Osteoblast (primary cell): ENCODE data around the gene WDFY4. TPM values are rescaled to one million over a fixed set of nuclear protein-coding genes. Genes with fewer than 3 reads are reported as not detected.

Experiments
- DNase-seq: peaks from one replicate; pipeline ENCODE4 v3.0.0; 2011; ENCODE audit warnings: low spot score, mixed read lengths; ENCODE audit not compliant: insufficient read length; ENCODE audit errors: missing footprints
- H2AFZ ChIP-seq: 2 replicates; pipeline ENCODE4 v1.6.0; 2011; ENCODE audit warnings: mild to moderate bottlenecking, low read length
- H3K27ac ChIP-seq: 2 replicates; pipeline ENCODE4 v1.5.1; 2011; ENCODE audit warnings: mild to moderate bottlenecking, low read depth, low read length, moderate library complexity
- H3K27me3 ChIP-seq: 2 replicates; pipeline ENCODE4 v1.6.0; 2012; ENCODE audit warnings: mild to moderate bottlenecking, control low read depth, inconsistent platforms, low read length, moderate library complexity; ENCODE audit not compliant: insufficient read depth
- H3K36me3 ChIP-seq: 2 replicates; pipeline ENCODE4 v1.5.1; 2011; ENCODE audit warnings: mild to moderate bottlenecking, low read length, control low read depth, moderate library complexity; ENCODE audit not compliant: insufficient read depth
- H3K4me1 ChIP-seq: 2 replicates; pipeline ENCODE4 v1.5.1; 2011; ENCODE audit warnings: mild to moderate bottlenecking, low read length, control low read depth, moderate library complexity; ENCODE audit not compliant: insufficient read depth
- H3K4me2 ChIP-seq: 2 replicates; pipeline ENCODE4 v1.6.0; 2011; ENCODE audit warnings: mild to moderate bottlenecking, low read length; ENCODE audit not compliant: insufficient read depth
- H3K4me3 ChIP-seq: fragments of 200-600 bp; sonication (generic); 3 replicates; pipeline ENCODE4 v1.5.1; 2012; ENCODE audit warnings: mild to moderate bottlenecking, low read length, inconsistent platforms; ENCODE audit not compliant: insufficient read depth
- H3K79me2 ChIP-seq: 2 replicates; pipeline ENCODE4 v1.6.0; 2012; ENCODE audit warnings: mild to moderate bottlenecking, low read length, control low read depth, inconsistent platforms; ENCODE audit not compliant: insufficient read depth
- H3K9me3 ChIP-seq: 2 replicates; pipeline ENCODE4 v1.5.1; 2011; ENCODE audit warnings: low read depth, low read length, control low read depth
- H4K20me1 ChIP-seq: 2 replicates; pipeline ENCODE4 v1.6.0; 2012; ENCODE audit warnings: mild to moderate bottlenecking, low read length, control low read depth; ENCODE audit not compliant: insufficient read depth
- total RNA-seq: library from RNA; depleted of rRNA; stranded (reverse); fragments of >200 nt; gene quantifications from 2 replicates; pipeline ENCODE4 v1.2.3, GENCODE V29; 2012
- TF ChIP-seq, protein P1 (sequence below): IDR thresholded peaks from 2 replicates; pipeline ENCODE4 v1.5.1; 2011; ENCODE audit warnings: mild to moderate bottlenecking, low read depth, low read length, moderate library complexity; ENCODE audit errors: extremely low read depth

WDFY4 gene
- total RNA-seq, 1 donor: 0.36 TPM

DNA sequence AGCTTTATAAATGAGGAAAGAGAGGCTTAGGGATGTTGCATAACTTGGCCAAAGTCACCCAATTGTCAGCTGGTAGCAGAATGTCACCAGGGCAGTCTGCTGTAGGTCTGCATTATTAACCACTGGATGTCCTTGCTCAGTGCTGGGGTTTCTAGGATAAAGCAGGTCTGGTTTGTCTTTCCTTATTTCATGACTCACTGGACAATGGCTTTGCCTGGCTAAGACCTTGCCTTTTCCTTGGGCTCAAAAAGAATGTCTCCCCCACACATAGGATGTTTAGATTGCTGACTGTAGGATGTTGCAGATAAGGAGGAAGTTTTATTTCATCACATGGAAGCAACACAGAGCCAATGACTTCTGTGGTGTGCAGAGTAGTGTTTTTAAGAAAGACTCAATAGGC is 29.4 kb downstream of the WDFY4 start:
- Histone ChIP-seq H3K27ac (no peak overlapping the region), H3K9me3 (peaks cover 3% of the 10 kb centered on the region), H3K4me2 (no peak overlapping the region), H3K36me3 (no peaks in the 10 kb centered on the region), H4K20me1 (no peaks in the 10 kb centered on the region), H3K27me3 (peaks cover 15% of the 10 kb centered on the region), H2AFZ (no peak overlapping the region), H3K79me2 (no peaks in the 10 kb centered on the region), H3K4me1 (no peaks in the 10 kb centered on the region), H3K4me3 (no peak overlapping the region)
- TF ChIP-seq, protein P1, sequence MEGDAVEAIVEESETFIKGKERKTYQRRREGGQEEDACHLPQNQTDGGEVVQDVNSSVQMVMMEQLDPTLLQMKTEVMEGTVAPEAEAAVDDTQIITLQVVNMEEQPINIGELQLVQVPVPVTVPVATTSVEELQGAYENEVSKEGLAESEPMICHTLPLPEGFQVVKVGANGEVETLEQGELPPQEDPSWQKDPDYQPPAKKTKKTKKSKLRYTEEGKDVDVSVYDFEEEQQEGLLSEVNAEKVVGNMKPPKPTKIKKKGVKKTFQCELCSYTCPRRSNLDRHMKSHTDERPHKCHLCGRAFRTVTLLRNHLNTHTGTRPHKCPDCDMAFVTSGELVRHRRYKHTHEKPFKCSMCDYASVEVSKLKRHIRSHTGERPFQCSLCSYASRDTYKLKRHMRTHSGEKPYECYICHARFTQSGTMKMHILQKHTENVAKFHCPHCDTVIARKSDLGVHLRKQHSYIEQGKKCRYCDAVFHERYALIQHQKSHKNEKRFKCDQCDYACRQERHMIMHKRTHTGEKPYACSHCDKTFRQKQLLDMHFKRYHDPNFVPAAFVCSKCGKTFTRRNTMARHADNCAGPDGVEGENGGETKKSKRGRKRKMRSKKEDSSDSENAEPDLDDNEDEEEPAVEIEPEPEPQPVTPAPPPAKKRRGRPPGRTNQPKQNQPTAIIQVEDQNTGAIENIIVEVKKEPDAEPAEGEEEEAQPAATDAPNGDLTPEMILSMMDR: no peak
- DNase-seq: no peak

DNA sequence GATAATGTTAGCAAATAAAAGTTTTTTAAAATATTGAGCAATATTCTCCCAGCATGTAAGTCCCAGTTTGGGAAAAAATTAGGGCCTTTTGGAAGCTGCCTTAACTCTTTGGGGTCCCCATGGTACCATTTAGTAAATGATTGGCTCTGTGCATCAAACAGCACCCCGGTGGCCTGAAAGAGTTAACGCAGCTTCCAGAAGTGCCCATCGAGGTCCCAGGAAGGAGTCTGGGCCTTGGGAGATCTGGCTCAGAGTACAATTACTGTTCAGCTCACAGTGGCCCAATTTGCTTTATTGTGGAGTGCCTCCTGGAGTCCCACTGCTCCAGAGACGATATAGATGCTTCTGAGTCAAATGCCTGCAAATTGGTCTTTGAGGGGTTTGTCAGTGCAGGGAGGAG is 31.7 kb downstream of the WDFY4 start:
- Histone ChIP-seq H3K9me3 (peaks cover 3% of the 10 kb centered on the region), H4K20me1 (no peaks in the 10 kb centered on the region), H2AFZ (no peak overlapping the region), H3K4me3 (no peak overlapping the region), H3K27me3 (peaks cover 8% of the 10 kb centered on the region), H3K4me1 (no peaks in the 10 kb centered on the region), H3K4me2 (no peak overlapping the region), H3K79me2 (no peaks in the 10 kb centered on the region), H3K36me3 (no peaks in the 10 kb centered on the region), H3K27ac (no peak overlapping the region)
- DNase-seq: no peak
- TF ChIP-seq, protein P1: no peak

DNA sequence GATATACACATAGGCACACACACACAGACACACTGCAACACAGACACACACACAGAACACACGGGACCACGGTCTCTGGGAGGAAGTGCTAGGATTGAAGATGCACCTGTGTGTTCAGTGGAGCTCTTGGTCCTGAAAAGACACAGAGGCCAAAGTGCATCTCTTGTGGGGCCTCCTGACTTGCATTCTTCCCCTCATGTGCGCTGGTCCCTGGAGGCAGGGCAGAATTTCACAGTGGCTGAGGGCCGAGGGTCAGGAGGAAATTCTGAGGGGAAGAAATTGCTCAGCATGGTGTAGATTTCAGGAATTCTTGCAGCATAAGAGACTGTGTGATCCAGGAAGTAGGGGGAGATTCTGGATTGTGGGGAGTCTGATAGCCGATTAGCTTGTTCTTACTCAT is 35.9 kb downstream of the WDFY4 start:
- no peaks in the 10 kb centered on the region for H3K4me1 ChIP-seq
- no peaks in the 10 kb centered on the region for H3K9me3 ChIP-seq
- H3K36me3 ChIP-seq: no peaks in the 10 kb centered on the region
- H3K27me3 ChIP-seq: peaks cover 4% of the 10 kb centered on the region
- no peak overlapping the region for H3K27ac ChIP-seq
- TF ChIP-seq, protein P1: no peak
- DNase-seq: no peak
- H4K20me1 ChIP-seq: no peaks in the 10 kb centered on the region
- H2AFZ ChIP-seq: no peak overlapping the region
- H3K4me3 ChIP-seq: no peak overlapping the region
- no peaks in the 10 kb centered on the region for H3K79me2 ChIP-seq
- H3K4me2 ChIP-seq: no peak overlapping the region

DNA sequence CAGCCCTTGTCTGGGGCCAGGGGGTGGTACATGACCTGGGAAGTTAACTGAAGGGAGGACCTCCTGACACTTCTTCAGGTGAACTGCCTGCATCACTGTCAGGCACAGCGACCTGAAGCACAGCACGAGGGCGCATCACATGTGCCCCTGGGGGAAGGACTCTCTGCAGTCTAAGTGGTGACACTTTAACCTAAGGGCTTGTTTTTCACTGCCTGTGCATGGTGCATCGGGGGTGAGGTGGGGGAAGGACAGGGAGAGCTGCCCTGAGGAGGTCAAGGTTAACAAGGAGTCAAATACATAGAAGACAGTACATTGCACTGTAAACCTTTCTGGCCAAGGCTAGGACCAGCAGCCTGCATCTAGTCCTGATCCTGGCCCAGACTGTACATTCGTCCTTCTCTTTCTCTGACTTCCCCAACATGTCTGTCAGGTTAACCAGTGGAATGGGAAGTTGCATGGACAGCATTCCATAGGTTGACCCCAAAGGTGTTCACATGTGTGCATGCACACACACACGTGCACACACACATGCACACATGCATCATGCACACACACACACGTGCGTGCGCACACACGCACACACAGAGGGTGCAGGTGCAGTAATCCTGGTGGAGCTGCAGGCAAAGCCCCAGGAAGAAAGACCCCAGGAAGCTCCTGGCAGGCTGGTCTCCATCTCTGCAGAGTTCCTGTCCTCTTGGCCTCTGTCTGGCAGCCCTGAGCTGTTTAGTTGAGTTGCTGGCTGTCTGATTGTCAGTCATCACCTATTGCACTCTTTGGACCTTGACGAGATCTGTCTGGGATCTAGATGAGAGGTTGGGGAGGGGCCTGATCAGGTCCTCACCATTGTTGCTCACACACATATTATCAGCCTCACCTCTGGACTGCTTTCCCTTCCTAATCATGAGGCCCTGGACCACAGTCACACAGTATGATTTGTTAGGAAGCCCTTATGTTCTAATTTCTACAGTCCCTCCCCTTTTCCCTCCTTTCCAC is 37.8 kb downstream of the WDFY4 start:
- DNase-seq: no peak
- Histone ChIP-seq H3K79me2 (no peaks in the 10 kb centered on the region), H3K36me3 (no peaks in the 10 kb centered on the region), H3K4me2 (no peak overlapping the region), H3K27ac (no peak overlapping the region), H4K20me1 (no peaks in the 10 kb centered on the region), H3K9me3 (no peaks in the 10 kb centered on the region), H3K4me1 (no peaks in the 10 kb centered on the region), H2AFZ (no peak overlapping the region), H3K4me3 (no peak overlapping the region), H3K27me3 (peaks cover 2% of the 10 kb centered on the region)
- TF ChIP-seq, protein P1: no peak
